ENCODE data around the gene NEFH. TPM values are rescaled to one million over a fixed set of nuclear protein-coding genes. Genes with fewer than 3 reads are reported as not detected.

NEFH gene
- total RNA-seq, 1 experiment from 2014 or later = 22.0 TPM

GRCh38 chr22:29457730-29458129, 22.3 kb upstream of the NEFH start:
- peak; percentile 69 for DNase-seq (ENCODE audit: low spot score)

GRCh38 chr22:29458551-29458950, 21.5 kb upstream of the NEFH start:
- Histone ChIP-seq H3K27me3 (replicated peaks; ENCODE audit: insufficient read depth, low read depth, low read length, poor library complexity) (no peaks in the 10 kb centered on the region), H3K36me3 (ENCODE audit: insufficient read depth, low read length, poor library complexity, severe bottlenecking) (no peaks in the 10 kb centered on the region), H3K9me3 (ENCODE audit: low read depth, low read length, poor library complexity, severe bottlenecking) (no peaks in the 10 kb centered on the region), H3K27ac (ENCODE audit: low read depth, low read length, poor library complexity, severe bottlenecking) (no peak overlapping the region), H3K4me1 (ENCODE audit: insufficient read depth, low read length, poor library complexity, severe bottlenecking) (no peaks in the 10 kb centered on the region), H3K4me3 (ENCODE audit: low read depth, low read length, poor library complexity, severe bottlenecking) (no peak overlapping the region)
- no peak for DNase-seq (ENCODE audit: low spot score)
- CTCF ChIA-PET = no interaction called here
- intact Hi-C loops (cut with micrococcal nuclease; ENCODE audit: unreplicated experiment) = no loop called here
- POLR2A ChIA-PET (ENCODE audit: low non-redundant PET) = no interaction called here
- no TSS peak for BruUV-seq (replicated peaks)
- TF ChIP-seq EZH2 (IDR thresholded peaks at IDR 0.05; ENCODE audit: borderline replicate concordance, low read depth, low read length, poor library complexity, severe bottlenecking) = no peak
- no peak for TF ChIP-seq CTCF (conservative IDR thresholded peaks at IDR 0.05; ENCODE audit: low read depth, low read length)

More at GRCh38 chr22:29457730-29458129, 22.3 kb upstream of the NEFH start:
- Histone ChIP-seq H3K9me3 (ENCODE audit: low read depth, low read length, poor library complexity, severe bottlenecking) (no peaks in the 10 kb centered on the region), H3K27me3 (replicated peaks; ENCODE audit: insufficient read depth, low read depth, low read length, poor library complexity) (no peaks in the 10 kb centered on the region), H3K4me3 (ENCODE audit: low read depth, low read length, poor library complexity, severe bottlenecking) (no peak overlapping the region), H3K4me1 (ENCODE audit: insufficient read depth, low read length, poor library complexity, severe bottlenecking) (no peaks in the 10 kb centered on the region), H3K36me3 (ENCODE audit: insufficient read depth, low read length, poor library complexity, severe bottlenecking) (no peaks in the 10 kb centered on the region), H3K27ac (ENCODE audit: low read depth, low read length, poor library complexity, severe bottlenecking) (no peak overlapping the region)
- ChIA-PET POLR2A (ENCODE audit: low non-redundant PET) (no interaction called here), CTCF (no interaction called here)
- no TSS peak for BruUV-seq (replicated peaks)
- intact Hi-C loops (cut with micrococcal nuclease; ENCODE audit: unreplicated experiment) = no loop called here
- TF ChIP-seq EZH2 (IDR thresholded peaks at IDR 0.05; ENCODE audit: borderline replicate concordance, low read depth, low read length, poor library complexity, severe bottlenecking) = no peak

GRCh38 chr22:29459773-29460172, 20.2 kb upstream of the NEFH start:
- Histone ChIP-seq H3K36me3 (ENCODE audit: insufficient read depth, low read length, poor library complexity, severe bottlenecking) (no peaks in the 10 kb centered on the region), H3K9me3 (ENCODE audit: low read depth, low read length, poor library complexity, severe bottlenecking) (no peaks in the 10 kb centered on the region), H3K27me3 (replicated peaks; ENCODE audit: insufficient read depth, low read depth, low read length, poor library complexity) (no peaks in the 10 kb centered on the region), H3K4me3 (ENCODE audit: low read depth, low read length, poor library complexity, severe bottlenecking) (no peak overlapping the region), H3K27ac (ENCODE audit: low read depth, low read length, poor library complexity, severe bottlenecking) (no peak overlapping the region), H3K4me1 (ENCODE audit: insufficient read depth, low read length, poor library complexity, severe bottlenecking) (no peaks in the 10 kb centered on the region)
- no TSS peak for BruUV-seq (replicated peaks)
- intact Hi-C loops (cut with micrococcal nuclease; ENCODE audit: unreplicated experiment) = no loop called here
- no peak for DNase-seq (ENCODE audit: low spot score)
- CTCF ChIA-PET = no interaction called here
- POLR2A ChIA-PET (ENCODE audit: low non-redundant PET) = no interaction called here
- no peak for TF ChIP-seq CTCF (conservative IDR thresholded peaks at IDR 0.05; ENCODE audit: low read depth, low read length)
- no peak for TF ChIP-seq EZH2 (IDR thresholded peaks at IDR 0.05; ENCODE audit: borderline replicate concordance, low read depth, low read length, poor library complexity, severe bottlenecking)

- Histone ChIP-seq H3K9me3 (ENCODE audit: low read depth, low read length, poor library complexity, severe bottlenecking) (no peaks in the 10 kb centered on the region), H3K27me3 (replicated peaks; ENCODE audit: insufficient read depth, low read depth, low read length, poor library complexity) (no peaks in the 10 kb centered on the region), H3K4me1 (ENCODE audit: insufficient read depth, low read length, poor library complexity, severe bottlenecking) (no peaks in the 10 kb centered on the region), H3K4me3 (ENCODE audit: low read depth, low read length, poor library complexity, severe bottlenecking) (no peak overlapping the region), H3K36me3 (ENCODE audit: insufficient read depth, low read length, poor library complexity, severe bottlenecking) (no peaks in the 10 kb centered on the region), H3K27ac (ENCODE audit: low read depth, low read length, poor library complexity, severe bottlenecking) (no peak overlapping the region)
- POLR2A ChIA-PET (ENCODE audit: low non-redundant PET) = no interaction called here
- no TSS peak for BruUV-seq (replicated peaks)
- DNase-seq (ENCODE audit: low spot score) = no peak
- CTCF ChIA-PET = no interaction called here
- no peak for TF ChIP-seq EZH2 (IDR thresholded peaks at IDR 0.05; ENCODE audit: borderline replicate concordance, low read depth, low read length, poor library complexity, severe bottlenecking)
- no peak for TF ChIP-seq CTCF (conservative IDR thresholded peaks at IDR 0.05; ENCODE audit: low read depth, low read length)
- intact Hi-C loops (cut with micrococcal nuclease; ENCODE audit: unreplicated experiment) = no loop called here
Observed at GRCh38 chr22:29461263-29461662, 18.8 kb upstream of the NEFH start.

All from A673 (cell line).